ENCODE measurements around the gene CDK14. TPM values are rescaled to one million over a fixed set of nuclear protein-coding genes. Genes with fewer than 3 reads are reported as not detected.

CDK14 gene
- total RNA-seq, 4 donors from 2014 or later = 0.38 to 3.6 (median 1.3) TPM

DNA sequence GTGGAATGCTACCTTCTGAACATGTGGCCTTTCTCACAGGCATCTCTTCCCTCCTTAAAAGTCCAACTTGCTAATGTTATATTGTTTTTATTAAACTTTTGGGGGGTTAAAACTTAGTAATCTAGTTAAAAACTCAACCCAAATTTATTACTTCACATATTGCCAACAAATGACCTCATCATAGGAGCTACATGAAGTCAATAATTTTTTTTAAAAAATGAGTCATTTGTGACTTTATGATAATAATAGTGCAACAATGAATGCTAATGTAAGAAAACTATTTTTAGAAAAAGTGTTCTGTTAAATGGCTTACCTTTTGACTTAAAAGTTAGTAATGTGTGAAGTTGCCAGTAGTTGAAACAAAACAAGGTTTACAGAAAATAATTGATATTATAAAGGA, 342.2 kb downstream of the CDK14 start:
- no peak for DNase-seq
- Histone ChIP-seq H3K9me3 (no peaks in the 10 kb centered on the region), H3K4me3 (no peak overlapping the region), H3K4me1 (no peaks in the 10 kb centered on the region), H3K27me3 (no peaks in the 10 kb centered on the region), H3K27ac (no peak overlapping the region), H3K36me3 (no peaks in the 10 kb centered on the region)
- TF ChIP-seq POLR2A (IDR thresholded peaks at IDR 0.05) = no peak
- no peak for TF ChIP-seq CTCF (IDR thresholded peaks at IDR 0.05)
- intact Hi-C loops (cut with DNase I) = no loop called here

DNA sequence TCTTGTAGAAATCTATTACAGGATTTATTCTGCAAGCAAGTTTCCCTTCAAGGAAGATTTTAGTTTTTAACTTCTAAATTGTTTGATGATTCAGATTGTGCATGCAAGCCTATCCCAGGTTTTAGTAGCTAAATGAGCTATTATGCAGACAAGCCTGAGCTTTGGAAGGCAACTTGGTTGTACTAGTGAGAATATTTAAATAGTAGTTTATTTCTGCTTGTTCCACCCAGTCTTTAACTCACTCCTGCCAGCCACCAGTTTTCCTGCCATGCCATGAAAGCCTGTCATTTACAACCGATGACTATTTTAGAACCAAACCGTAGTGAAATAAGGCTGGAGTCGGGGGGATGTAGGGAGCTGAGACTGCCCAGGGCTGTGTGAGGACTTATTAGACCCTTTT, 343.5 kb downstream of the CDK14 start:
- no peaks in the 10 kb centered on the region for H3K9me3 ChIP-seq
- 88 to 94% methylated on average over 3 of the region's 3 CpGs for WGBS, 2 donors
- no peaks in the 10 kb centered on the region for H3K4me1 ChIP-seq
- TF ChIP-seq POLR2A (IDR thresholded peaks at IDR 0.05) (no peak), CTCF (IDR thresholded peaks at IDR 0.05) (no peak)
- DNase-seq = no peak
- H3K27ac ChIP-seq = no peak overlapping the region
- intact Hi-C loops (cut with DNase I) = no loop called here
- no peaks in the 10 kb centered on the region for H3K27me3 ChIP-seq
- H3K4me3 ChIP-seq = no peak overlapping the region
- no peaks in the 10 kb centered on the region for H3K36me3 ChIP-seq

DNA sequence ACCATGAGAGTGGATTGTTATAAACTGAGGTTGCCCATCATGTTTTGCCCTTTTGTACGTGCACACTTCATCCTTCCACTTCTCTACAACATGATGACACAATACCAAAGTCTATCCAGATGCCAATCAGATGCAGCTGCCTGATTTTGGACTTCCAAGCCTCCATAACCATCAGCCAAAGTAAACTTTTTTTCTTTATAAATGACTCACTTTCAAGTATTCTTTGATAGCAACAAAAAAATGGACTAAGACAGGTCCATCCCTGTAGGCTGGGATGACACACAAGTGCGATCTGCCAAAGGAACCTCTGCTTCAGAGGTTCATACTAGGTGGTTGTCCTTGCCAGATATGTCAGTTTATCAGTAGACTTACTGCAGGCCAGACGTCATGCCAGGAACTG, 347.9 kb downstream of the CDK14 start:
- Histone ChIP-seq H3K27ac (no peak overlapping the region), H3K4me3 (no peak overlapping the region), H3K4me1 (no peaks in the 10 kb centered on the region), H3K9me3 (no peaks in the 10 kb centered on the region), H3K27me3 (no peaks in the 10 kb centered on the region), H3K36me3 (no peaks in the 10 kb centered on the region)
- no peak for DNase-seq
- intact Hi-C loops (cut with DNase I) = no loop called here
- no peak for TF ChIP-seq POLR2A (IDR thresholded peaks at IDR 0.05)
- TF ChIP-seq CTCF (IDR thresholded peaks at IDR 0.05) = no peak
- 71 to 78% methylated on average over 3 of the region's 3 CpGs for WGBS, 2 donors

DNA sequence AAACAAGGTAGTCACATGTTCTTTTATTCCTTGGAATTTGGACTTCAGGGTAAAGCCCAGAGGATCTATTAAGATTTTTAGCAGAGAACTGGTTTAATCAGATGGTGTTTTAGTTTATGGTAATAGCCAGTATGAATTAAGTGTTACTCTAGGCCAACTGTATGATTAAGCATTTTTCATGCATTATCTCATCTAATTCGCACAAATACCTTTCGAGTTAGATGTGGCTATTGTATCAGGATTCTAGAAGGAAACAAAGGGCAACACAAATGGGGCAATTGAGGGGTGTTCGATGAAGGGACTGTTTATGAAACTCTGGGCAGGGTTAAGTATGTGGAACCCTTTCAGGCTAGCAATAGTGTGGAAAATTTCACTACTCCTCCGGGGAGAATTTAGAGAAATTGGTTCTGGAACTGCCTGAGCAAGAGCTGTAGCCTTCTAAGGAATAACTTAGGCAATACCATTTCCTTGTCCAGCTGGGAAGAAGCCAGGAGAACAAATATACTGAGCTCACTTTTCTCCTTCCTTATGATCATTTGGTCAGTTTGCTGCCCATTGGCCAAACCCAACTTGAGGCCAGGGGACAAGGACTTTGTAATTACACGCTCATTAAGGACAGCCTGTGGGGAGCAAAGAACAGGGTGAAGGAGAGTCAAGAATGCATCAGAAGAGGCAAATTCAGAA, 349.1 kb downstream of the CDK14 start:
- Histone ChIP-seq H3K36me3 (no peaks in the 10 kb centered on the region), H3K27me3 (no peaks in the 10 kb centered on the region), H3K4me3 (no peak overlapping the region), H3K9me3 (no peaks in the 10 kb centered on the region), H3K4me1 (no peaks in the 10 kb centered on the region), H3K27ac (no peak overlapping the region)
- intact Hi-C loops (cut with DNase I) = no loop called here
- WGBS, 2 donors = 67 to 74% methylated on average over 5 of the region's 5 CpGs
- no peak for DNase-seq
- TF ChIP-seq CTCF (IDR thresholded peaks at IDR 0.05) = no peak
- TF ChIP-seq POLR2A (IDR thresholded peaks at IDR 0.05) = no peak

DNA sequence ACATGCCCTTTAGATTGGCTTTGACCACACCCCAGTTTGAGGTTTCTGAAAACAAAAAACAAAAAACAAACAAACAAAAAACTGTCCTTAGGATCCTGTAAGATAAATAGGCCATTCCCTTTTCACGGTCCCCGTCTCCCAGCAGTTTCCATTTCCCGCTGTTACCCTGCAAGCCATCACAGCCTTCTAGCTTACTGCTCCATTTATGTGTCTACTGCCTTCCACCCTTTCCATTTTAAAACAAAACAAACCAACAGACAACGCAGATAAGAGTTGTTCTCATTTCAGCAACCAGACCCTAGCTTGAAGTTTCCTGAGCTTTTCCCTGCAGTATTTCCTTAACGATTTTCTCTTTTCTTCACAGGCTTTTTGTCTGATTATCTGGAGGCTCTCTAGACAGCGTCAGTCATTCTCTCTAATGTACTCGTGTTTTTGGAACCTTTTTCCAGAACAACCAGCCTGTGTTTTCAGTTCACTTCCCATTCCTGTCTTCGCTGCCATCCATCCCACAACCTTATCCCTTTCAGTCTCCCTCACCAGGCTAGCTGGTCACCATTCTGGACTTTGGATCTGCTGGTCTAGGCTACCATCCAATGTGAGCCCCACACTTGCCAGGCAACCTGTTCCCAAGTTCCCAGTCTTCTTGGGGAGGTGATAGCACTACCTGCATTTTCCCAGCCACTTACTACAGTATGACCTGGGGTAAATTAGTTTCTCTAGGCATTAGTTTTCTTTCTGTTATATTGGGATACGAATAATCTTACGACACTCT, 350.8 kb downstream of the CDK14 start:
- TF ChIP-seq POLR2A (IDR thresholded peaks at IDR 0.05) (no peak), CTCF (IDR thresholded peaks at IDR 0.05) (no peak)
- intact Hi-C loops (cut with DNase I) = no loop called here
- Histone ChIP-seq H3K36me3 (no peaks in the 10 kb centered on the region), H3K27ac (no peak overlapping the region), H3K9me3 (no peaks in the 10 kb centered on the region), H3K4me3 (no peak overlapping the region), H3K4me1 (no peaks in the 10 kb centered on the region), H3K27me3 (no peaks in the 10 kb centered on the region)
- 72 to 73% methylated on average over 10 of the region's 10 CpGs for WGBS, 2 donors
- no peak for DNase-seq

Data from esophagus squamous epithelium (tissue), 5 donors.